ENCODE data around the gene ATP8A2.

DNA sequence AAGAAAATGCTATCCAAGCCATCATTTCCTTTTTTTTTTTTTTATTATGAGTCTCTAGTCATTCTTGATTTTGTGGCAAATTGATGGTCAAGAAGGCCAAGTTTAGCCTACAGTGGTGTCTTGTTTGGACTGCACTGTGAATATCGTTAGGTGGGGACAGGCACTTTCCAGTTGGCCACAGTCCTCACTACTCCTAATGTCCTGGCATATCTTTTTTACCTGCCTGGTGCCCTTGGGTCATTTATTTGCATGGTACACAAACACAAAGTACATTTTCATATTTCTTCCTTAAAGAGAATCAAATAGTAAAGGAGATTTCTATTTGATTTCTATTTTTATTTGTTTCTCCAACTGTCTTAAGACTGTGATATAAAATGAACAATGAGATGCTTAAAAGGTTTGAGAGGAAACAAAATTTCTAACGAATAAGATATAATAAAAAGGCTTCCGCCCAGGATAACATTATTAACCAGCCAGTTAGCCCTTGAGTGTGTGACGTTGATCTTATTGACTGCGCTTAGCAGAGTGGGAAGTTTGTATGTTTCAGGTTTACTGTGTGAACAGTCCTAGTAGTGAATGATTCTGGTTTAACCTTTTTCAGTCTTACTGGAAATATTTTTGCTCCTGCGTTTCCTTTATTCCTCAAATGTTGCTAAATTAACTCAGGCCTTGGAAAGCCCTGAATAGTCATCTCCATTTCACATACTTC lies 312.0 kb downstream of the ATP8A2 start:
- TF ChIP-seq, protein P1, sequence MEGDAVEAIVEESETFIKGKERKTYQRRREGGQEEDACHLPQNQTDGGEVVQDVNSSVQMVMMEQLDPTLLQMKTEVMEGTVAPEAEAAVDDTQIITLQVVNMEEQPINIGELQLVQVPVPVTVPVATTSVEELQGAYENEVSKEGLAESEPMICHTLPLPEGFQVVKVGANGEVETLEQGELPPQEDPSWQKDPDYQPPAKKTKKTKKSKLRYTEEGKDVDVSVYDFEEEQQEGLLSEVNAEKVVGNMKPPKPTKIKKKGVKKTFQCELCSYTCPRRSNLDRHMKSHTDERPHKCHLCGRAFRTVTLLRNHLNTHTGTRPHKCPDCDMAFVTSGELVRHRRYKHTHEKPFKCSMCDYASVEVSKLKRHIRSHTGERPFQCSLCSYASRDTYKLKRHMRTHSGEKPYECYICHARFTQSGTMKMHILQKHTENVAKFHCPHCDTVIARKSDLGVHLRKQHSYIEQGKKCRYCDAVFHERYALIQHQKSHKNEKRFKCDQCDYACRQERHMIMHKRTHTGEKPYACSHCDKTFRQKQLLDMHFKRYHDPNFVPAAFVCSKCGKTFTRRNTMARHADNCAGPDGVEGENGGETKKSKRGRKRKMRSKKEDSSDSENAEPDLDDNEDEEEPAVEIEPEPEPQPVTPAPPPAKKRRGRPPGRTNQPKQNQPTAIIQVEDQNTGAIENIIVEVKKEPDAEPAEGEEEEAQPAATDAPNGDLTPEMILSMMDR (IDR thresholded peaks at IDR 0.05), result no peak
- TF ChIP-seq NR2C2 (CRISPR knock-in tag; IDR thresholded peaks at IDR 0.05) (no peak), FOXJ3 (CRISPR knock-in tag; IDR thresholded peaks at IDR 0.05; ENCODE audit: borderline replicate concordance) (no peak), ELF4 (CRISPR knock-in tag; IDR thresholded peaks at IDR 0.05; ENCODE audit: low read depth) (no peak)
- TF ChIP-seq, protein P2, sequence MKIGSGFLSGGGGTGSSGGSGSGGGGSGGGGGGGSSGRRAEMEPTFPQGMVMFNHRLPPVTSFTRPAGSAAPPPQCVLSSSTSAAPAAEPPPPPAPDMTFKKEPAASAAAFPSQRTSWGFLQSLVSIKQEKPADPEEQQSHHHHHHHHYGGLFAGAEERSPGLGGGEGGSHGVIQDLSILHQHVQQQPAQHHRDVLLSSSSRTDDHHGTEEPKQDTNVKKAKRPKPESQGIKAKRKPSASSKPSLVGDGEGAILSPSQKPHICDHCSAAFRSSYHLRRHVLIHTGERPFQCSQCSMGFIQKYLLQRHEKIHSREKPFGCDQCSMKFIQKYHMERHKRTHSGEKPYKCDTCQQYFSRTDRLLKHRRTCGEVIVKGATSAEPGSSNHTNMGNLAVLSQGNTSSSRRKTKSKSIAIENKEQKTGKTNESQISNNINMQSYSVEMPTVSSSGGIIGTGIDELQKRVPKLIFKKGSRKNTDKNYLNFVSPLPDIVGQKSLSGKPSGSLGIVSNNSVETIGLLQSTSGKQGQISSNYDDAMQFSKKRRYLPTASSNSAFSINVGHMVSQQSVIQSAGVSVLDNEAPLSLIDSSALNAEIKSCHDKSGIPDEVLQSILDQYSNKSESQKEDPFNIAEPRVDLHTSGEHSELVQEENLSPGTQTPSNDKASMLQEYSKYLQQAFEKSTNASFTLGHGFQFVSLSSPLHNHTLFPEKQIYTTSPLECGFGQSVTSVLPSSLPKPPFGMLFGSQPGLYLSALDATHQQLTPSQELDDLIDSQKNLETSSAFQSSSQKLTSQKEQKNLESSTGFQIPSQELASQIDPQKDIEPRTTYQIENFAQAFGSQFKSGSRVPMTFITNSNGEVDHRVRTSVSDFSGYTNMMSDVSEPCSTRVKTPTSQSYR (CRISPR knock-in tag; IDR thresholded peaks at IDR 0.05), result no peak
- TF ChIP-seq, protein P3, sequence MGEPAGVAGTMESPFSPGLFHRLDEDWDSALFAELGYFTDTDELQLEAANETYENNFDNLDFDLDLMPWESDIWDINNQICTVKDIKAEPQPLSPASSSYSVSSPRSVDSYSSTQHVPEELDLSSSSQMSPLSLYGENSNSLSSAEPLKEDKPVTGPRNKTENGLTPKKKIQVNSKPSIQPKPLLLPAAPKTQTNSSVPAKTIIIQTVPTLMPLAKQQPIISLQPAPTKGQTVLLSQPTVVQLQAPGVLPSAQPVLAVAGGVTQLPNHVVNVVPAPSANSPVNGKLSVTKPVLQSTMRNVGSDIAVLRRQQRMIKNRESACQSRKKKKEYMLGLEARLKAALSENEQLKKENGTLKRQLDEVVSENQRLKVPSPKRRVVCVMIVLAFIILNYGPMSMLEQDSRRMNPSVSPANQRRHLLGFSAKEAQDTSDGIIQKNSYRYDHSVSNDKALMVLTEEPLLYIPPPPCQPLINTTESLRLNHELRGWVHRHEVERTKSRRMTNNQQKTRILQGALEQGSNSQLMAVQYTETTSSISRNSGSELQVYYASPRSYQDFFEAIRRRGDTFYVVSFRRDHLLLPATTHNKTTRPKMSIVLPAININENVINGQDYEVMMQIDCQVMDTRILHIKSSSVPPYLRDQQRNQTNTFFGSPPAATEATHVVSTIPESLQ (CRISPR knock-in tag; IDR thresholded peaks at IDR 0.05), result no peak
- TF ChIP-seq, protein P4, sequence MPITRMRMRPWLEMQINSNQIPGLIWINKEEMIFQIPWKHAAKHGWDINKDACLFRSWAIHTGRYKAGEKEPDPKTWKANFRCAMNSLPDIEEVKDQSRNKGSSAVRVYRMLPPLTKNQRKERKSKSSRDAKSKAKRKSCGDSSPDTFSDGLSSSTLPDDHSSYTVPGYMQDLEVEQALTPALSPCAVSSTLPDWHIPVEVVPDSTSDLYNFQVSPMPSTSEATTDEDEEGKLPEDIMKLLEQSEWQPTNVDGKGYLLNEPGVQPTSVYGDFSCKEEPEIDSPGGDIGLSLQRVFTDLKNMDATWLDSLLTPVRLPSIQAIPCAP (CRISPR knock-in tag; IDR thresholded peaks at IDR 0.05), result no peak

Data from WTC11 (cell line).